Measurements from ENCODE around the gene LOXL1. TPM values are rescaled to one million over a fixed set of nuclear protein-coding genes. Genes with fewer than 3 reads are reported as not detected.

LOXL1 gene
- total and polyA plus RNA-seq, 9 of the 15 experiments (the other 6 are each of a cell fraction or from before 2014, with no cell fraction given): 0.14 TPM; not detected in 8

DNA sequence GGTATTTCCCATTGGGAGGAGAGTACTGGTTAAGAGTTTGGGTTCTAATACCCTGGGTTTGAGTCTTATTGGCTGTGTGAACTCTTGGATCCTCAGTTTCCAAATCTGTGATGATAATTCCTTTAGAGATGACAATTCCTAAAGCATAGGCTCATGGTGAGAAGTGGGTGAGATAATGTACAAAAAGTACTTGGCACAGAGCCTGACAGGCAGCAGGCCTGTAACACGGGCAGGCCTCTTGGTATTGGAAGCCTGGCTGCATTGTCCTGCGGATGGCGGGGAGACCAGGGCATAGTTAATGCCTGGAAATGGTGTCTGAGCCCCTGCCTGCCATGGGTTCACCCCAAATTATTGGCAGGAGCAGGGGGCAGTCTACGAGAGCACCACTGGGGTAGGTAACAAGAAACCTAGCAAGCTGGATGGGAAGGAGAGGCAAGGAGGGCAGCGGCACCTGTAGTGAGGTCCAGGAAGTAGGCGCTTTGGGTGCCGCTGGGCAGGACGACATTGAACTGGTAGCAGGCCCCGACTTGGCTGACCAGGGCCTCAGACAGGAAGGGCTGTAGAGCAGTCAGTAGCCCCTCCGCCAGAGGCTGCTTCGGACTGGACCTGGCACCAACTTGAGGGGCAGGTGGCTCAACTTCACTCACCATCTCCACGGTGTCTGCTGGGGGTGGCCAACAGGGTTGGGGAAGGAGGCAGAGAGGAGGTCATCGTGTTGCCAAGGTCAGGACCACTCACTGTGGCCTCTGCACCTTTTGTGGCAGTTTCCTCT is 58.1 kb downstream of the LOXL1 start:
- no peaks in the 10 kb centered on the region for H3K36me3 ChIP-seq (ENCODE audit: control insufficient read depth, insufficient read depth, low read length)
- no peak overlapping the region for H3K27ac ChIP-seq (ENCODE audit: extremely low read depth, low read depth, low read length)
- DNase-seq (ENCODE audit: extremely low read depth in 1 of 4, low spot score in 3 of 4): no peak
- no peaks in the 10 kb centered on the region for H3K27me3 ChIP-seq (ENCODE audit: control insufficient read depth in 2 of 2, insufficient read depth in 2 of 2, low read length in 2 of 2)
- BruUV-seq (replicated peaks): no TSS peak
- 0 out of 4 replicates have a peak overlapping the region, but pooled peaks of 1 of the 2 experiments have one; percentile 33 for H3K9ac ChIP-seq (ENCODE audit: insufficient read depth in 1 of 2, low read depth in 2 of 2, low read length in 2 of 2)
- peaks cover 10 to 30% of the 10 kb centered on the region in 2 experiments for H3K4me1 ChIP-seq (replicated peaks in 1 of 2; ENCODE audit: control insufficient read depth in 2 of 2, insufficient read depth in 2 of 2, low read length in 2 of 2)
- TF ChIP-seq BRF1 (IDR thresholded peaks at IDR 0.05; ENCODE audit: borderline replicate concordance, extremely low read depth, insufficient read length): no peak
- ChIA-PET CTCF (ENCODE audit: low intra/inter-chr PET ratio) (no interaction called here), POLR2A (interaction anchor here (1.4 kb wide), 1 partner anchor 9 kb away, joined by 3 read pairs; no protein-coding TSS in a partner anchor)
- intact Hi-C loops (cut with micrococcal nuclease): no loop called here
- FAIRE-seq: no peak
- no peaks in the 10 kb centered on the region for H3K9me3 ChIP-seq (replicated peaks; ENCODE audit: control insufficient read depth, insufficient read depth, low read depth, low read length)
- H3K79me2 ChIP-seq (ENCODE audit: control insufficient read depth, insufficient read depth, low read length): no peaks in the 10 kb centered on the region
- no peaks in the 10 kb centered on the region for H3K9me1 ChIP-seq (ENCODE audit: control insufficient read depth, insufficient read depth, low read length)
- WGBS (ENCODE audit: insufficient coverage, low coverage, missing lambda C conversion rate): 69% methylated on average over 12 of the region's 13 CpGs
- H2AFZ ChIP-seq (ENCODE audit: low read depth, low read length): no peak overlapping the region
- in situ Hi-C loops (cut with MboI): no loop called here
- H4K20me1 ChIP-seq (replicated peaks; ENCODE audit: control insufficient read depth, insufficient read depth, low read length): no peaks in the 10 kb centered on the region
- H3K4me2 ChIP-seq (ENCODE audit: insufficient read depth, low read length): no peak overlapping the region
- H3K4me3 ChIP-seq: no peak overlapping the region
- no peak for ATAC-seq

GRCh38 chr15:73985101-73985873 is 59.0 kb downstream of the LOXL1 start:
- BruUV-seq (replicated peaks): no TSS peak
- ChIA-PET CTCF (ENCODE audit: low intra/inter-chr PET ratio) (no interaction called here), POLR2A (interaction anchor here (0.6 to 1.4 kb wide), 2 partner anchors 10 to 1258 kb away, joined by 3 read pairs; no protein-coding TSS in a partner anchor)
- no peaks in the 10 kb centered on the region for H3K9me3 ChIP-seq (replicated peaks; ENCODE audit: control insufficient read depth, insufficient read depth, low read depth, low read length)
- peaks cover under 1% of the 10 kb centered on the region; the same call in 1 of the 3 replicates for H3K79me2 ChIP-seq (ENCODE audit: control insufficient read depth, insufficient read depth, low read length)
- no peaks in the 10 kb centered on the region for H3K9me1 ChIP-seq (ENCODE audit: control insufficient read depth, insufficient read depth, low read length)
- H3K4me3 ChIP-seq: no peak overlapping the region
- intact Hi-C loops (cut with micrococcal nuclease): no loop called here
- H3K36me3 ChIP-seq (ENCODE audit: control insufficient read depth, insufficient read depth, low read length): no peaks in the 10 kb centered on the region
- ATAC-seq: no peak
- H3K4me1 ChIP-seq (replicated peaks in 1 of 2; ENCODE audit: control insufficient read depth in 2 of 2, insufficient read depth in 2 of 2, low read length in 2 of 2): peaks cover 19 to 33% of the 10 kb centered on the region in 2 experiments
- in situ Hi-C loops (cut with MboI): no loop called here
- no peak overlapping the region for H2AFZ ChIP-seq (ENCODE audit: low read depth, low read length)
- 79% methylated on average over 13 of the region's 13 CpGs for WGBS (ENCODE audit: insufficient coverage, low coverage, missing lambda C conversion rate)
- no peak overlapping the region for H3K27ac ChIP-seq (ENCODE audit: extremely low read depth, low read depth, low read length)
- H4K20me1 ChIP-seq (replicated peaks; ENCODE audit: control insufficient read depth, insufficient read depth, low read length): no peaks in the 10 kb centered on the region
- H3K27me3 ChIP-seq (ENCODE audit: control insufficient read depth in 2 of 2, insufficient read depth in 2 of 2, low read length in 2 of 2): no peaks in the 10 kb centered on the region
- no peak overlapping the region for H3K4me2 ChIP-seq (ENCODE audit: insufficient read depth, low read length)
- no peak for FAIRE-seq
- H3K9ac ChIP-seq (ENCODE audit: insufficient read depth in 1 of 2, low read depth in 2 of 2, low read length in 2 of 2): peak overlapping the region in 1 of 2 experiments; percentile 40; a peak in 1 of 4 replicates
- DNase-seq (ENCODE audit: extremely low read depth in 1 of 4, low spot score in 3 of 4): no peak
- TF ChIP-seq, protein P1, sequence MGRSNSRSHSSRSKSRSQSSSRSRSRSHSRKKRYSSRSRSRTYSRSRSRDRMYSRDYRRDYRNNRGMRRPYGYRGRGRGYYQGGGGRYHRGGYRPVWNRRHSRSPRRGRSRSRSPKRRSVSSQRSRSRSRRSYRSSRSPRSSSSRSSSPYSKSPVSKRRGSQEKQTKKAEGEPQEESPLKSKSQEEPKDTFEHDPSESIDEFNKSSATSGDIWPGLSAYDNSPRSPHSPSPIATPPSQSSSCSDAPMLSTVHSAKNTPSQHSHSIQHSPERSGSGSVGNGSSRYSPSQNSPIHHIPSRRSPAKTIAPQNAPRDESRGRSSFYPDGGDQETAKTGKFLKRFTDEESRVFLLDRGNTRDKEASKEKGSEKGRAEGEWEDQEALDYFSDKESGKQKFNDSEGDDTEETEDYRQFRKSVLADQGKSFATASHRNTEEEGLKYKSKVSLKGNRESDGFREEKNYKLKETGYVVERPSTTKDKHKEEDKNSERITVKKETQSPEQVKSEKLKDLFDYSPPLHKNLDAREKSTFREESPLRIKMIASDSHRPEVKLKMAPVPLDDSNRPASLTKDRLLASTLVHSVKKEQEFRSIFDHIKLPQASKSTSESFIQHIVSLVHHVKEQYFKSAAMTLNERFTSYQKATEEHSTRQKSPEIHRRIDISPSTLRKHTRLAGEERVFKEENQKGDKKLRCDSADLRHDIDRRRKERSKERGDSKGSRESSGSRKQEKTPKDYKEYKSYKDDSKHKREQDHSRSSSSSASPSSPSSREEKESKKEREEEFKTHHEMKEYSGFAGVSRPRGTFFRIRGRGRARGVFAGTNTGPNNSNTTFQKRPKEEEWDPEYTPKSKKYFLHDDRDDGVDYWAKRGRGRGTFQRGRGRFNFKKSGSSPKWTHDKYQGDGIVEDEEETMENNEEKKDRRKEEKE (IDR thresholded peaks at IDR 0.05; ENCODE audit: borderline replicate concordance in 1 of 2, control insufficient read depth in 1 of 2, low read depth in 2 of 2, low read length in 1 of 2): no peak
- no peak for TF ChIP-seq MYNN (IDR thresholded peaks at IDR 0.05)
- no peak for TF ChIP-seq MYNN (CRISPR knock-in tag; IDR thresholded peaks at IDR 0.05)
- no peak for TF ChIP-seq NELFE (IDR thresholded peaks at IDR 0.05; ENCODE audit: insufficient read depth, insufficient read length)
- TF ChIP-seq NCOA4 (IDR thresholded peaks at IDR 0.05; ENCODE audit: partially characterized antibody): no peak
- no peak for TF ChIP-seq ATF3 (IDR thresholded peaks at IDR 0.05)
- TF ChIP-seq ATF3 (CRISPR knock-in tag; conservative IDR thresholded peaks at IDR 0.05): no peak
- no peak for TF ChIP-seq ZNF124 (CRISPR knock-in tag; IDR thresholded peaks at IDR 0.05)

All from K562 (cell line).